Hepatocyte (in vitro differentiated cells): ENCODE measurements around the gene TMEM184B. TPM values are rescaled to one million over a fixed set of nuclear protein-coding genes. Genes with fewer than 3 reads are reported as not detected.

Source experiments
- DNase-seq: peaks from one replicate; pipeline ENCODE4 v3.0.0-alpha.2; 2016; ENCODE audit warnings: low spot score
- H2AFZ ChIP-seq: fragments of 200-600 bp; sonication (generic); 2 replicates; pipeline ENCODE4 v1.6.0; 2016; ENCODE audit warnings: antibody characterized with exemption, mild to moderate bottlenecking
- H3K27ac ChIP-seq: fragments of 200-600 bp; sonication (generic); 2 replicates; pipeline ENCODE4 v1.5.1; 2016; ENCODE audit warnings: mild to moderate bottlenecking
- H3K27me3 ChIP-seq: fragments of 200-600 bp; sonication (generic); 2 replicates; pipeline ENCODE4 v1.6.1; 2016
- H3K36me3 ChIP-seq: fragments of 200-600 bp; sonication (generic); replicated peaks from 2 replicates; pipeline ENCODE4 v1.5.1; 2016; ENCODE audit warnings: low read depth; ENCODE audit not compliant: insufficient read depth
- H3K4me1 ChIP-seq: fragments of 200-600 bp; sonication (generic); 2 replicates; pipeline ENCODE4 v1.5.1; 2016; ENCODE audit warnings: mild to moderate bottlenecking, moderate library complexity; ENCODE audit not compliant: insufficient read depth
- H3K4me2 ChIP-seq: fragments of 200-600 bp; sonication (generic); 2 replicates; pipeline ENCODE4 v1.6.0; 2016
- H3K4me3 ChIP-seq: fragments of 200-600 bp; sonication (generic); 2 replicates; pipeline ENCODE4 v1.5.1; 2016; ENCODE audit warnings: mild to moderate bottlenecking
- H3K79me2 ChIP-seq: fragments of 200-600 bp; sonication (generic); 2 replicates; pipeline ENCODE4 v1.6.0; 2017; ENCODE audit warnings: mild to moderate bottlenecking
- H3K9me2 ChIP-seq: fragments of 200-600 bp; sonication (generic); replicated peaks from 2 replicates; pipeline ENCODE4 v1.6.0; 2017; ENCODE audit warnings: mild to moderate bottlenecking; ENCODE audit not compliant: insufficient read depth
- H3K9me3 ChIP-seq: fragments of 200-600 bp; sonication (generic); 2 replicates; pipeline ENCODE4 v1.5.1; 2016; ENCODE audit warnings: low read depth, mild to moderate bottlenecking
- H4K20me1 ChIP-seq: fragments of 200-600 bp; sonication (generic); 2 replicates; pipeline ENCODE4 v1.6.0; 2016; ENCODE audit warnings: mild to moderate bottlenecking; ENCODE audit not compliant: insufficient read depth, poor library complexity, severe bottlenecking
- CTCF ChIP-seq: fragments of 200-600 bp; sonication (generic); IDR thresholded peaks from 2 replicates; pipeline ENCODE4 v1.5.1; 2016; ENCODE audit warnings: antibody characterized with exemption, mild to moderate bottlenecking; ENCODE audit not compliant: poor library complexity
- EZH2 ChIP-seq: fragments of 200-600 bp; sonication (generic); IDR thresholded peaks from 2 replicates; pipeline ENCODE4 v1.6.1; 2016; ENCODE audit warnings: antibody characterized with exemption, mild to moderate bottlenecking, borderline replicate concordance
- EZH2phosphoT487 ChIP-seq: fragments of 200-600 bp; sonication (generic); IDR thresholded peaks from one replicate; pipeline ENCODE4 v1.6.1; 2018; ENCODE audit warnings: antibody characterized with exemption, mild to moderate bottlenecking, low read depth, moderate library complexity; ENCODE audit not compliant: unreplicated experiment, severe bottlenecking
- WGBS: methylation state at CpG from one replicate; pipeline ENCODE4 v1.1.6; 2016; ENCODE audit warnings: low lambda C conversion rate; ENCODE audit errors: missing lambda C conversion rate; 5-methylcytosine and 5-hydroxymethylcytosine counted together
- polyA plus RNA-seq: library from polyadenylated mRNA; unstranded; fragments of >200 nt; fragmentation: Nextera tagmentation; extraction: Ambion mirVana; gene quantifications from 2 replicates; pipeline ENCODE4 v1.2.1, GENCODE V29; 2016
- total RNA-seq: library from RNA; depleted of rRNA; stranded (reverse); fragments of >200 nt; gene quantifications from 2 replicates; pipeline ENCODE4 v1.2.3, GENCODE V29; 2014

TMEM184B gene
- total RNA-seq (32.1 and 58.2 TPM in 2 replicates), polyA plus RNA-seq (90.0 and 102 TPM in 2 replicates)

DNA sequence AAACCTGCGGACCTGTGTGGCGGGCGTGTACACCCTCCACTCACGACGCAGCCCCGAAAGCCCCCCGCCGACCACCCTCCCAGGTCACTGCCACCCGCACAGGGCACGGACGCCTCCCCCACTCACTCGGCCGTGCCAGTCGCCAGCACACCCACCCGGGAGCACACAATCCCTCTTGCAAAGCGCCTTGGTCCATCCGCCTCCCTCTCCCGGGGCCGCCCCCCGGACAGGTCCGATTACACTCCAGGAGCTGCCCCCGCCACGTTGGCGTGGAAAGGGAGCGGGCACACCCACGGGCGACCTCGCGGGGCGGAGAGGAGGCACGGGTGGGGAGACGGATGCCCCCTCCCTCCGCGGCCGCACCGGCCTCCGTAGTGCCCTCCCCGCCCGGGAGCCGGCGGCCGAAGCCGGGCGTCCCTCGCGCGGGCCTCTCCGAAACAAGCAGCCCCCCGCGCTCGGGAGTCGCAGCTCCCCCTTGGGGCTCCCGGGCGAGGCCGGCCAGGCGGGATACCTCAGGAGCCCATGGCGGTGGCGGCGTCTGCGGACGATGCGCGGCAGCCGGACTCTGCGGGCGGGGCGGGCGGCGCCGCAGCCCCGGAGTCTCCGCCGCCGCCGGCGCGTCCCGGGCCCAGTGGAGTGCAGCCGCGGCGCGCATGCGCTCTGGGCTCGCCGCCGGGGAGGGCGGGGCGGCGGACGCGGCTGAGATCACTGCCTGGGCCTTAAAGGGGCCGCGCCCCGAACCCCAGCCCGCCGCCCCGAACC, at the start of gene TMEM184B:
TMEM184B (minus strand) TSS at position 638 of the 762 bp plus-strand sequence. CDS start 25,049 bp downstream, outside the sequence.
- peak within 1 kb of the TSS; percentile 91 for H3K4me3 ChIP-seq
- peak within 1 kb of the TSS; percentile 93 for H3K27ac ChIP-seq
- WGBS = under 1% methylated on average over 42 of the region's 97 CpGs
- peaks cover 31% of the 10 kb centered on the region for H3K4me1 ChIP-seq
- peak; percentile 93 for DNase-seq
- peak within 1 kb of the TSS; percentile 95 for H3K4me2 ChIP-seq
- no peaks in the 10 kb centered on the region for H3K36me3 ChIP-seq
- H2AFZ ChIP-seq = peak within 1 kb of the TSS; percentile 92
- H3K27me3 ChIP-seq = no peaks in the 10 kb centered on the region
- no peaks in the 10 kb centered on the region for H3K9me3 ChIP-seq
- H3K9me2 ChIP-seq = no peaks in the 10 kb centered on the region
- peaks cover 43% of the 10 kb centered on the region for H4K20me1 ChIP-seq
- peaks cover 59% of the 10 kb centered on the region for H3K79me2 ChIP-seq
- TF ChIP-seq EZH2phosphoT487 = no peak
- TF ChIP-seq EZH2 = no peak
- TF ChIP-seq CTCF = no peak

- no peaks in the 10 kb centered on the region for H3K9me3 ChIP-seq
- no peak overlapping the region for H3K27ac ChIP-seq
- DNase-seq = peak; percentile 2
- no peaks in the 10 kb centered on the region for H4K20me1 ChIP-seq
- H3K27me3 ChIP-seq = no peaks in the 10 kb centered on the region
- H3K4me3 ChIP-seq = no peak overlapping the region
- H2AFZ ChIP-seq = no peak overlapping the region
- H3K4me2 ChIP-seq = no peak overlapping the region
- TF ChIP-seq EZH2phosphoT487 = no peak
- TF ChIP-seq EZH2 = no peak
- TF ChIP-seq CTCF = no peak
- H3K9me2 ChIP-seq = no peaks in the 10 kb centered on the region
- H3K36me3 ChIP-seq = no peaks in the 10 kb centered on the region
- H3K79me2 ChIP-seq = peaks cover 11% of the 10 kb centered on the region
- H3K4me1 ChIP-seq = peaks cover 18% of the 10 kb centered on the region
- 91% methylated on average over 11 of the region's 11 CpGs for WGBS
Measured at GRCh38 chr22:38320605-38321402, 48.0 kb upstream of the TMEM184B start.

DNA sequence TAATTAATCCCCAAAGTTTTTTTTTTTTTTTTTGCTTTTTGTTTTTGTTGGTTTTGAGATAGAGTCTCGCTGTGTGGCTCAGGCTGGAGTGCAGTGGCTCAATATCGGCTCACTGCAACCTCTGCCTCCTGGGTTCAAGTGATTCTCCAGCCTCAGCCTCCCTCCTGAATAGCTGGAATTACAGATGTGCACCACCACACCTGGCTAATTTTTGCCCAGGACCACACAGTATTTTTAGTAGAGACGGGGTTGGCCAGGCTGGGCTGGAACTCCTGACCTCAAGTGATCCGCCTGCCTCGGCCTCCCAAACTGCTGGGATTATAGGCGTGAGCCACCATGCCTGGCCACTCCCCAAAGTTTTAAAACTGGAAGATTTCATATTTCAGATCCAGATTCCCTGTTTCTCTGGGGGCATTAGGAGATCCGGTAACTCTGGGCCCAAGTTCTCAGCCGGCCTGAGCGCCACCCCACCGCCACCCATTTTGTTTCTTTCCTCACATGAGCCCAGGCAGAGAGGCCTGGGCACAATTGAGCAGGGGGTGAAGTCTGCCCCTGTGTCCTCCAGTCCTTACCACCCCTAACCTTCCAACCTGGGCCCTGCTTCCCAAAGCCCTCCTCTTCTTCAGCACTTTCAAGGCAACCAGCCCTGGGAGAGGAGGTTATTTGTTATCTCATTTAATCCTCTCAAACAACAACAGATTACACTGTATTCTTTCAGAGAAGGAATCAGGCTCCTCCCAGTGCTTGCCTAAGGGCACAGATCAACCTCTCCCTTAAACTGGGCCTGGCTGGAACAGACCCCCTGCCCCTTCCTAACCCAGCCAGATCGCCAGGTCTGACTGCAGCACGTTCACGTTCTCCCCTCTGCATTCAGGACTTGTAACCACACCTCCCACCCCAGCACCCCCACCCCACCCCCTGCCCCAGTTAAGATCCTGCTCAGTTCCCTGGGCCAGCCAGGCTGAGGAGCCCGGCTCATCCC, 46.3 kb upstream of the TMEM184B start:
- H3K9me3 ChIP-seq = no peaks in the 10 kb centered on the region
- WGBS = 86% methylated on average over 12 of the region's 14 CpGs
- H3K4me2 ChIP-seq = peak overlapping the region; percentile 96
- peak; percentile 17 for DNase-seq
- TF ChIP-seq CTCF (no peak), EZH2 (no peak), EZH2phosphoT487 (no peak)
- no peaks in the 10 kb centered on the region for H3K27me3 ChIP-seq
- H3K9me2 ChIP-seq = no peaks in the 10 kb centered on the region
- no peaks in the 10 kb centered on the region for H3K36me3 ChIP-seq
- peaks cover 28% of the 10 kb centered on the region for H3K79me2 ChIP-seq
- peak overlapping the region; percentile 100 for H3K27ac ChIP-seq
- peaks cover 14% of the 10 kb centered on the region for H4K20me1 ChIP-seq
- H2AFZ ChIP-seq = no peak overlapping the region
- peaks cover 31% of the 10 kb centered on the region for H3K4me1 ChIP-seq
- H3K4me3 ChIP-seq = no peak overlapping the region
